ENCODE measurements around the gene POSTN.
"Not testable (repeated sequence)": the region's sequence is repeated elsewhere in the genome, so short reads cannot be mapped to it uniquely, and the experiment has no call there.

POSTN gene

DNA sequence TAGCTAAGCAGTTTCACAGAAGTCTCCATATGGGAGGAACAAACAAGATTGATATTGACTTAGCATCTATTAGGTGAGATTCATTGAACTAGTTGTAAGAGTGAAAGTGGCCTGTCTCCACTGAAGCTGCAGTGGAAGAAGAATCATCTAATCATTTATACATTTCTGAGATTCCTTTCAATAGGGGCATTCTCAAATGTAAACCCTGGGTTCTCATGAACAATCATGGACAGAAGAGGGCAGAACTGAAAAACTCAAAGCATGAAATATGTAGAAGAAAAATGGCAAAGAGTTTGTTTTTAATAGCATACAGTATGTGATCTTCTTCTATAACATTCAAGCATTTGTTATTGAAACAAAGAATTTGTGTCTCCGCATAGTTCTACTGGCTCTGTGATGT lies 17.6 kb upstream of the POSTN start:
- TF ChIP-seq JUND (IDR thresholded peaks at IDR 0.05; ENCODE audit: low read depth): no peak
- in situ Hi-C loops (cut with HindIII; ENCODE audit: low pct_unique_long_range_greater_than_20kb, low sequenced_read_pairs): no loop called here
- DNase-seq (ENCODE audit: low read depth in 1 of 2, low spot score in 1 of 2): no peak

DNA sequence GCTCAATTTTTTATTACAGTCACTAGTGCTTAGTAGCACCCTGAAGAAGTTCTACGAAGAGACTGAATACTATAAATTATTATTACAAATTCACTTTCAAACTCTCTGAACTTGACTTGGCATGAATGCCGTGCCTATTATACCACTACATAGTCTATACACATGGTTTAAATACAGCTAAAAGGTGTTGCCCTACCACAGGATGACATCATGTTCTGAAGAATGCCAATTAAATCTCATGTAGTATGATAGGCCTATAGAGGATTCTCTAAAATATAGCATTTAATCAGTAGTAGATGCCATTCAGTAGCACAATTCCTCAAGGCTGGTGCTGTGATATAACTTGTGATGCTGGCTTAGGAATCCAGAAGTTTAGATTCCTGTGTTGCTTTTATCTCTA lies 16.7 kb upstream of the POSTN start:
- in situ Hi-C loops (cut with HindIII; ENCODE audit: low pct_unique_long_range_greater_than_20kb, low sequenced_read_pairs): no loop called here
- no peak for DNase-seq (ENCODE audit: low read depth in 1 of 2, low spot score in 1 of 2)
- no peak for TF ChIP-seq JUND (IDR thresholded peaks at IDR 0.05; ENCODE audit: low read depth)

DNA sequence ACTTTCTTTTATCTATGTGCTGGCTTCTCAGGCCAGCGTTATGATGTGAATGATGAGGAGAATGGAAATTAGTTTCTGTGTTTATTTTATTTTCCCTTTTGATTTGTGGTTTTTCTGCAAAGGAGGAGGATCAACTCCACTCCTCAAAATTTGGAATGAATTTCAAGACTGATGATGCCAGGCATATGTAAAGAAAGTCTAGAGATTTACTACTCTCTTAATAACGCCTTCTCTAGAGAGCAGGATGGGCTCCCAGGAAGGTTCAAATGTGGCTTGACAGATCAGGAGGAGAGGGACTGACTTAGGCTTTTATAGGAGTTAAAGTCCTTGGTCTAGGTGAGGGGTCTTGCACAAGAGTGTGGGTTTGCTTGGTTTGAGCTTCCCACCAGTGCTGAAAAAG lies 15.1 kb upstream of the POSTN start:
- no peak for TF ChIP-seq JUND (IDR thresholded peaks at IDR 0.05; ENCODE audit: low read depth)

DNA sequence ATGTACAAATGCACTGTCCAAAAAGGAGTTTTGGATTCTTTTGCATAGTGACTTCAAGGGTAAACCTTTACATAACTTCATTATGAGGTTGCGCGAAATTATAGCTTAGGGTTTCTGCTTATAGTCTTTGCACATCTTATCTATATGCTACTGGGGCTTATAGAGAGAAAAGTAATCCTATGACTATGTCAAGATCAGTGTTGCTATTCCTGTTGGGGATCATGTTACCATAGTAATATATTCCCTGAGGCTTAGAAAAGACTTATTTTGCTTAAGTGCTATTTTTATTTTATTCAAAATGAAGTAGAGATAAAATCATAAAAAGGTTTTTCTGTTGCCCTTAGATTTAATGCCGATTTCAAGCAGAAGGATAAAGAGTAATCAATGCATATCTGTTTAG lies 14.7 kb upstream of the POSTN start:
- in situ Hi-C loops (cut with HindIII; ENCODE audit: low pct_unique_long_range_greater_than_20kb, low sequenced_read_pairs): no loop called here
- TF ChIP-seq JUND (IDR thresholded peaks at IDR 0.05; ENCODE audit: low read depth): no peak
- DNase-seq (ENCODE audit: low read depth in 1 of 2, low spot score in 1 of 2): no peak

More for the DNA sequence above, 15.1 kb upstream of the POSTN start:
- in situ Hi-C loops (cut with HindIII; ENCODE audit: low pct_unique_long_range_greater_than_20kb, low sequenced_read_pairs): no loop called here
- DNase-seq (ENCODE audit: low read depth in 1 of 2, low spot score in 1 of 2): no peak

DNA sequence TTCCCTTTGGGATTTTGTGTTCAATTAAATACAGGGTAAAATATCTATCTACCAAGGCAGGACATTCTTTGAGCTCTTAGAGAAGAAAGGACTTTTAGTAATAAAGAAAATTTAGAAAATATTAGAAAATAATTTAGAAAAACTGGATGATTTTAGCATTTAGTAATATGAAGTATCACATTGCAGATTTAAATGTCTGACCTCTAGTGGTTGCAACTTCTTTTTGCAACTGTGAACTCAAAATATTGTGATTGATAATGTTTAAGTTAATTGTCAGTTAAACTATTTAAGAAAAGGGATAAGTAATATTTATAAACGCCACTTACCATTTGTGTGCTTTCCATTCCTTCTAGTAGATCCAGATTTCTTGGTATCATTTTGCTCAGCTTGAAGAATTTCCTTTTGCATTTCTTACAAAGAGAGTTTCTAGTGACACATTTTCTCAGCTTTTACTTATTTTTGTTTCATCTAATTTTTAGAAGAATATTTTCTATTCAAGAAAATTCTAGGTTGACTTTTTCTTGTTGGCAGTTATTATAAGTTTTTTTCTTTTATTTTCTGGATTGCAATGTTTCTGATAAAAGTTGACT lies 10.3 kb upstream of the POSTN start:
- TF ChIP-seq JUND (IDR thresholded peaks at IDR 0.05; ENCODE audit: low read depth): no peak
- in situ Hi-C loops (cut with HindIII; ENCODE audit: low pct_unique_long_range_greater_than_20kb, low sequenced_read_pairs): no loop called here
- no peak for DNase-seq (ENCODE audit: low read depth in 1 of 2, low spot score in 1 of 2)

DNA sequence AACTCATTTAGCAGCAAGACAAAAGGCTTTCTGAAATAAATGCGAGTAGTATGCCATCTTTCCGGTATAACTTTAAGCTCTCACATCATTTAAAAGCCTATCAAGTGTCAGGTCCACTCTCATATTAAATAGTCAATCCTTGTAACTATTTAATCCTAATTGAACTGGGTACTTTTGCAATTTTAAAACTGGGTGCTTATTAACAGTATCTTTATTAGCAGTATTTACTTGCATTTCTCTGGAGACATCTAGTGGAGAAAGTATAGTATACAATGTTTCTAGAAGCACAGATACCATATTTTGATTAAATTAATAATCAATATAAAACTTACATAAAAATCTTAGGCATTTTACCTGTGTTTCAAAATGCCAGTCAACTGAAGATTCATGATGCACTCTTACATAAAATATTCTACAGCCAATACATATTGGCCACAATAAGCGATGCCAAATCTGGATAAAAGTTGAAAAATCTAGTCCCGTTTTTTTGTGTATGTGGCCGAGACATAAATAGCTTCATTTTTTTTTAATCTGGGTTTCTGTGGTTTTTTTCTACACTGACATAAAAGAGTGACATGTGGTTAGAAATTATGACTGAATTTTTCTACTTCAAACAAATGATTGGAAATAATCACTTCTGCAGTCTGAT lies 4.3 kb upstream of the POSTN start:
- in situ Hi-C loops (cut with HindIII; ENCODE audit: low pct_unique_long_range_greater_than_20kb, low sequenced_read_pairs): no loop called here
- TF ChIP-seq JUND (IDR thresholded peaks at IDR 0.05; ENCODE audit: low read depth): no peak
- peak; percentile 17 to 29 for DNase-seq (ENCODE audit: low read depth in 1 of 2, low spot score in 1 of 2)

DNA sequence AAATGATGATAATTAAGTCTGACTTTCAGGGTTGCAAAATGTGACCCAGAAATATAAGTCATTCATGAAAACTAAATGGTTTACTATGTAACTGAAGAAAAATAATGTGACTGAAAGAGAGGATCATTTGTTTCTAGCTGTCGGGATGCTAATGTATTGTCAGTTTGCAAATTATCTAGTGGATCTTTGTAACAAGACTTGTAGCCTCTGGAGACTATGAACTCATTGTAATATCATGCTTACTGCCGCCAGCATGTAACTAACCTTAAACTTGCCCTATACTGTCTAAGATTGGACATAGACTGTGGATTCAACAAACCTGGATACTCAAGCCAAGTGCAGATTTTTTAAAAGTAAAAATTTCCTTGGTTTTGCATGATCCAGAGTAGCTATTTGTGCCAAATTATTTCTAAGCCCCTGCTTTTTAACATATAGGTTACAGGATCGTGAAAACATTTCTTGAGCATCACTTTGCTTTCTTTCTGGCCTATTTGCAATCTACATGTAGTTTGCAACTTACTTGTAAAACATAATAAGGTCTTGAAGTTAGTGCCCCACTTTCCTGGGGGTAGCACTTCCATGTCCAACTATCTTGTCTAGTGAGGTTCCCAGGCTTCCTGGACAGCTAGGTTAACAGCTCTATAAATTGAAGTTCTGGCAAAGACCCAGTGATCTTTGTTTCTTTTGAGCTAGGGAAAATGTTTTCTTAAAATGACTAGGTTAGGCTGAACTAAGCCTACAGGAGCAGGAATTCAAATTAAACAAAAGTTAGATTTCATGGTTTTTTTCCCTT lies 3.3 kb upstream of the POSTN start:
- no peak for TF ChIP-seq JUND (IDR thresholded peaks at IDR 0.05; ENCODE audit: low read depth)
- no peak for DNase-seq (ENCODE audit: low read depth in 1 of 2, low spot score in 1 of 2)
- in situ Hi-C loops (cut with HindIII; ENCODE audit: low pct_unique_long_range_greater_than_20kb, low sequenced_read_pairs): no loop called here

DNA sequence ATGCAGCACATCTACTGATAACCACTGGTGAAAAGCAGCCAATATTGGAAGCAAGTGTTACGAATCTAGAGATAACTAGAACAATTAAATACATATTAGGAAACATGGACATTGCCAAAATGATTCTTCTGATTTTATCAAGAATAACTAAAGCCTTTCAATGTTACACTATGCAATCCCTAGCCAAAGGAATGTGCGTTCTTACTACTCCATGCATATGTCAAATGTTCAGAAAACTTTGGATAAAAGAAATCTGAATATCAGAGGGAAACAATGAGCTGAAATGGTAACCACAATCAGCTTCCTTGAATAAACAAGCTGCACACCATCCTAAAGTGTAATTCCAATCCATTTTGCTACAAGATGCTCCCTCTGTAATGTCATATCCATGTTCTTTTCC lies 951 bp upstream of the POSTN start:
- in situ Hi-C loops (cut with HindIII; ENCODE audit: low pct_unique_long_range_greater_than_20kb, low sequenced_read_pairs): no loop called here
- DNase-seq (ENCODE audit: low read depth in 1 of 2, low spot score in 1 of 2): no peak
- no peak for TF ChIP-seq JUND (IDR thresholded peaks at IDR 0.05; ENCODE audit: low read depth)

DNA sequence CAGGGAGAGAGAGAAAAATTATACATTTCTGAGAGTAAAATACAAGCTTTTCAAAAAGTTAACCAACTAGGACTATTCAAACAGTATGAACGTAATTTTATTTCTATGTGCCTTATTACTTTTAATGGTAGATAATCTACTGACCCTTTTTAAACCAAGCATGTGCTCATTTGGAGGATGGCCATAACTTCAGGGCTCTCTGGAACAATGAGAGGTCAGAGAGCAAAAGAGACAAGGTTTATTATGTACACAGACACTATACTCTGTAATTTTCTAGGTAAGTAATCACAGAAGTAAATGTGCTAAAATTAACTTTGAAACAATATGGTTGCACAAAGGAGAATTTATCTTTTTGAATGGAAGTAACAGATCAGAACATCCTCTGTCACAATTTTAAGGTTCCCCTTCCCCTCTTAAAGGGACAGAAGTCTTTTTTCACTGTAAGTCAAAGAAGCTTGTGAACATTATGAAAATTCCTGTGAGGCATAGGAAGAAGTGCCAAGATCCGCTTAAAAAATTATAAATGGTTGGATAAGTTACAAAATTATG lies 1.0 kb downstream of the POSTN start:
- no peak for TF ChIP-seq JUND (IDR thresholded peaks at IDR 0.05; ENCODE audit: low read depth)
- DNase-seq (ENCODE audit: low read depth in 1 of 2, low spot score in 1 of 2): no peak
- in situ Hi-C loops (cut with HindIII; ENCODE audit: low pct_unique_long_range_greater_than_20kb, low sequenced_read_pairs): no loop called here

DNA sequence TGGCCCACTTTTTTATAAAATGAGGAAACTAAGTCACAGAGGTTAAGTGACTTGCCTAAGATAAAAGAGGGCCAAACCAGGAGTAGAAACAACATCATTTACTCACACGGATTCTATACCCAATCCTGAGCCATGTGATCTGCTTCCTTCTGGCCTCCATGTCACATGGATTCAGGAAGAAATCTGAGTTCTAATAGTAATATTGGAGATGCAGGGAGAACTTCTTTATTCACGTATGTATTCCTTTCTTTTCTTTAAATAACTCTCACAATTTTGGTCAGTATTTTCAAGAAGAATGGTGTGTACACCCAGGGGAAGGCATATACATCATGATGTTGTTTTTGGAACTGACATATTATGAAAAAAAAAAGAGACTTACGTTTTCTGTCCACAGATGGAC lies 1.8 kb downstream of the POSTN start:
- no peak for TF ChIP-seq JUND (IDR thresholded peaks at IDR 0.05; ENCODE audit: low read depth)
- DNase-seq (ENCODE audit: low read depth in 1 of 2, low spot score in 1 of 2): no peak
- in situ Hi-C loops (cut with HindIII; ENCODE audit: low pct_unique_long_range_greater_than_20kb, low sequenced_read_pairs): no loop called here

DNA sequence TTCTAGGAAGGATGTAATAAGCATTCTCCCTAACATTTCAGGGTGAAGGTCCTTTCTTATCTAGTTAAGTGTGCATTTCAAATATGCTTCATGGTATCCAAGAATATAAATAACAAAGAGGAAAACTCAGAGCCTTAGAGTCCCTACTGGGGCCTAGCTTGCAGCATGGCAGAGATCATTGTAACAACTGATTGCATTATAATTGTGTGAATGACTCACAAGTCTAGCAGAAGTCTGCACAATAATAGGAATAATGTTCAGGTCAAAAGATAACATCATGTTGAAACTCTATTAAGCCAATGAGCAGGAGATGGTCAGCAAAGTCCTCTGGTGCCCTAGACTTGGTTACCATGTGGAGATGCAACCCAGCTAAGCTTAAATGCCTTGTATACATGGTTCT lies 3.4 kb downstream of the POSTN start:
- DNase-seq (ENCODE audit: low read depth in 1 of 2, low spot score in 1 of 2): no peak
- no peak for TF ChIP-seq JUND (IDR thresholded peaks at IDR 0.05; ENCODE audit: low read depth)
- in situ Hi-C loops (cut with HindIII; ENCODE audit: low pct_unique_long_range_greater_than_20kb, low sequenced_read_pairs): no loop called here

DNA sequence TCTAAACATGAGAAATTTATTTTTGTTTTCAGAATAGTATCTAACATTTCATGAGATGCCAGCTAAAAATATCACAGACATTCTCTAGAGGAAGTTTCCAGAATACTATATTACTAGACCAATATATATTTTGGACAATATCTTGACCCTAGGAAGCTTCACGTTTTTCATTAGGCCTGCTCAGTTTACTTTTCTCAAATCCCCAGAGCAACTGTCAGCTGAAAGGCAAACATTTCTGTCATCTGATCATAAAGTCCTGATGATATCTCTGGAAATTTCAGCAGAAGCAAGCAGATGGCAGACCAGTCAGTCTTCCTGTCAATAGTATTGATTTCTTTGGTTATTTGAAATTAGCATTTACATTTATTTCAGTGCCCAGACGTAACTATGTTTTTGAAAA lies 4.0 kb downstream of the POSTN start:
- no peak for TF ChIP-seq JUND (IDR thresholded peaks at IDR 0.05; ENCODE audit: low read depth)
- in situ Hi-C loops (cut with HindIII; ENCODE audit: low pct_unique_long_range_greater_than_20kb, low sequenced_read_pairs): no loop called here
- peak in 1 of 2 experiments; percentile 1 for DNase-seq (ENCODE audit: low read depth in 1 of 2, low spot score in 1 of 2)

DNA sequence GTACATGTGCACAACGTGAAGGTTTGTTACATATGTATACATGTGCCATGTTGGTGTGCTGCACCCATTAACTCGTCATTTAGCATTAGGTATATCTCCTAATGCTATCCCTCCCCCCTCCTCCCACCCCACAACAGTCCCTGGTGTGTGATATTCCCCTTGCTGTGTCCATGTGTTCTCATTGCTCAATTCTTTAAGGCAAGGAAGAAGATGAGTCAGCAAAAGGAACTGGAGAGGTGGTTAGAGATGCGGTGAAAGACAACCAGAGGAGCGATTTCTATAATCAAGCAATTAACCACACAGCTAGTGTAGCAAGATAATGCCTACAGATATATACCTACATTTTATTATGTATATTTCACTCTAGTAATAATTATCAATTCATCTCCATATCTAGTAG lies 9.2 kb downstream of the POSTN start:
- in situ Hi-C loops (cut with HindIII; ENCODE audit: low pct_unique_long_range_greater_than_20kb, low sequenced_read_pairs); DNase-seq (ENCODE audit: low read depth in 1 of 2, low spot score in 1 of 2): not testable (repeated sequence)

Measured in T47D (cell line).